ENCODE results near the gene C1orf159.
A peak's percentile ranks its signal among the peaks of the same experiment; 100 is the strongest.

Gene C1orf159

DNA sequence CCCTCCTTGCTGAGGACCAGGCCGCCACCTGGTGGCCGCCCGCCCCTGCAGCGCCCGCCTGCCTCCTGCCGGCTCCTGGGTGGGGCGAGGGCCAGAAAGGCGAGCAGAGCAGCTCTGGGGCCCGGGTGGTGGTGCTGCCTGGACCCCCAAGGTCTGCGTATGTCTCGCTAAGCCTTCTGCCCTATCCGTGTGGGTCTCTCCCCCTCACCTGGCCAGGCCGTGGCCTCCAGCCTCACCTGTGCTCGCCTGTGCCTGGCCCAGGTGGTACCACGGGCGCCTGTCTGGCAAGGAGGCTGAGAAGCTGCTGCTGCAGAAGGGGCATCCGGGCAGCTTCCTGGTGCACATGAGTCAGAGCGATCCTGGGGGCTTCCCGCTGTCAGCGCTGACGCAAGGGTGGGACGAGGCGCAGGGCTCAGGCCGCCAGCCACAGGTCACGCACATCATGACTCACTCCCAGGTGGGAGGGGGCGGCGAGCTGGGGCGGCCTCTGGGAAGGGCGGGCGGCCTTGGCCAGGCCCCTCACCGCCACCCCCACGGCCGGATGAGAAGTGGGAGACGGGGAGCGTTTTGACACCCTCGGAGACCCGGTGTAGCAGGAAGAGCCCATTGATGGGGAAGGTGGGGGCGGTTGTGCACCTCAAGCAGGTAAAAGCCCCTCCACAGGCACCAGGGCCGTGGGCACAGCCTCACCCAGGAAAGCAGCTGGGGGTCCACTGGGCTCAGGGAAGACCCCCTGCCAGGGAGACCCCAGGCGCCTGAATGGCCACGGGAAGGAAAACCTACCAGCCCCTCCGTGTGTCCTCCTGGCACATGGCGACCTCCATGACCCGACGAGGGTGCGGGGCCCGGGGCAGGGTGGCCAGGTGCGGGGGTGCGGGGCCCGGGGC, 51.7 kb downstream of the C1orf159 start:
- Histone ChIP-seq H3K27me3 (ENCODE audit: control insufficient read depth in 3 of 3, insufficient read depth in 3 of 3, low read depth in 1 of 3, low read length in 3 of 3) (peaks cover 6 to 74% (median 48%) of the 10 kb centered on the region in 3 experiments), H2BK5ac (ENCODE audit: low read length) (peak overlapping the region; percentile 96)

DNA sequence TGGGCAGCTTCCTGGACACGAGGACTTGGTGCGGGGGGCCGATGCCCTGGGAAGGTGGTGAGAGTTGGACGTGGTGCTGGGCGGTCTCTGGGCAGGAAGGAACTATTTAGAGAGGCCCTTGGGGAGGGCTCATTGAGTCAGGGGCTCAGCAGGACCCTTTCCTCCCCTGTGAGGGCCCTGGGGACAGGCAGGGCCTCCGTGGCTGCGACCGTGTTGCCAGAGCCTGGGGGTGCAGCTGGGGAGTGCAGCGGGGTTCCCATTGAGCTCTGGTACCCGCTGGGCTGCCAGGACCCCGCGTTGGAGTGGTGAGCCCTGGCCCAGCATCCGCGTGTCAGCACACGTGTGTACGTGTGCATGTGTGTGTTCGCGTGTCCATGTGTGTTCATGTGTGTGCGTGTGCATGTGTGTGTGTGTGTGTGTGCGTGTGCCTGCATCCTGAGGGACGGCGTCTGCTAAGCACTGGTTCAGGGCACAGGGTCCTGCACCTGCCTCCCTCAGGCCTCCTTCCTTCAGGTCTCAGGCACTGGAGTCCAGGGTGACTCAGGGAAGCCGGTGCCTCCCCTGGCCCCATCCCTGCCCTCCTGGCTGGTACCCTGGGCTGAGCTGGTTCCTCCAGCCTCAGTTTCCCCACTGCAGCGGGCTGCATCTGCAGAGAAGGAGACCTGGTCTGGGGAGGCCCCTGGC, 52.5 kb downstream of the C1orf159 start:
- H2BK12ac ChIP-seq (ENCODE audit: low read length) = peak overlapping the region; percentile 98
- H2BK5ac ChIP-seq (ENCODE audit: low read length) = peak overlapping the region; percentile 96
- peak overlapping the region; percentile 37 for H3K4me2 ChIP-seq (ENCODE audit: insufficient read depth, low read length, poor library complexity, severe bottlenecking)
- H3K23ac ChIP-seq (ENCODE audit: low read depth, low read length, poor library complexity) = peak overlapping the region; percentile 98
- peak overlapping the region; percentile 92 for H3K14ac ChIP-seq (ENCODE audit: low read length)
- no peak for DNase-seq (ENCODE audit: low spot score)
- H3K4ac ChIP-seq (ENCODE audit: low read length) = peak overlapping the region; percentile 26
- peak overlapping the region in 1 of 2 donors; percentile 55 for H3K4me3 ChIP-seq (ENCODE audit: low read length in 2 of 2)
- peaks cover 6 to 76% (median 53%) of the 10 kb centered on the region in 3 experiments for H3K27me3 ChIP-seq (ENCODE audit: control insufficient read depth in 3 of 3, insufficient read depth in 3 of 3, low read depth in 1 of 3, low read length in 3 of 3)
- WGBS, 2 donors (ENCODE audit: extremely low coverage in 2 of 2, insufficient read length in 2 of 2, insufficient replicate concordance in 1 of 2) = no CpG with 5 or more reads among the region's 24 CpGs
- no peaks in the 10 kb centered on the region for H3K9me3 ChIP-seq (replicated peaks in 1 of 2; ENCODE audit: control insufficient read depth in 2 of 2, insufficient read depth in 1 of 2, low read depth in 1 of 2, low read length in 2 of 2)
- H3K9ac ChIP-seq (ENCODE audit: low read depth, low read length, poor library complexity) = peak overlapping the region; percentile 74
- no peak overlapping the region for H2BK120ac ChIP-seq (ENCODE audit: low read depth, low read length)
- H2AK5ac ChIP-seq (ENCODE audit: low read depth, low read length) = peak overlapping the region; percentile 96
- H2AFZ ChIP-seq (ENCODE audit: low read length) = no peak overlapping the region
- H4K8ac ChIP-seq (ENCODE audit: low read depth, low read length) = no peak overlapping the region
- no peaks in the 10 kb centered on the region for H3K79me1 ChIP-seq (ENCODE audit: low read depth, low read length)
- H3K36me3 ChIP-seq (replicated peaks in 1 of 2; ENCODE audit: control insufficient read depth in 2 of 2, insufficient read depth in 2 of 2, low read length in 2 of 2) = no peaks in the 10 kb centered on the region
- H3K27ac ChIP-seq (replicated peaks; ENCODE audit: low read length) = peak overlapping the region; percentile 2
- no peak overlapping the region for H4K91ac ChIP-seq (ENCODE audit: low read depth, low read length, poor library complexity)
- peaks cover 28 to 31% of the 10 kb centered on the region in 2 donors for H3K4me1 ChIP-seq (ENCODE audit: control insufficient read depth in 2 of 2, insufficient read depth in 1 of 2, low read depth in 1 of 2, low read length in 2 of 2)
- peak overlapping the region; percentile 79 for H2BK15ac ChIP-seq (ENCODE audit: low read length)
- peak overlapping the region; percentile 74 for H3K18ac ChIP-seq (ENCODE audit: low read length)

More for the DNA sequence above, 51.7 kb downstream of the C1orf159 start:
- Histone ChIP-seq H3K36me3 (replicated peaks in 1 of 2; ENCODE audit: control insufficient read depth in 2 of 2, insufficient read depth in 2 of 2, low read length in 2 of 2) (no peaks in the 10 kb centered on the region), H3K9me3 (replicated peaks in 1 of 2; ENCODE audit: control insufficient read depth in 2 of 2, insufficient read depth in 1 of 2, low read depth in 1 of 2, low read length in 2 of 2) (no peaks in the 10 kb centered on the region), H4K8ac (ENCODE audit: low read depth, low read length) (no peak overlapping the region), H2BK12ac (ENCODE audit: low read length) (peak overlapping the region; percentile 14), H3K14ac (ENCODE audit: low read length) (peak overlapping the region; percentile 71), H2BK15ac (ENCODE audit: low read length) (peak overlapping the region; percentile 21), H2AK5ac (ENCODE audit: low read depth, low read length) (peak overlapping the region; percentile 96), H3K18ac (ENCODE audit: low read length) (peak overlapping the region; percentile 89), H2AFZ (ENCODE audit: low read length) (peak overlapping the region; percentile 8), H3K79me1 (ENCODE audit: low read depth, low read length) (no peaks in the 10 kb centered on the region), H3K4ac (ENCODE audit: low read length) (peak overlapping the region; percentile 76), H4K91ac (ENCODE audit: low read depth, low read length, poor library complexity) (no peak overlapping the region), H3K4me3 (ENCODE audit: low read length in 2 of 2) (peak overlapping the region in 1 of 2 donors; percentile 23), H3K4me1 (ENCODE audit: control insufficient read depth in 2 of 2, insufficient read depth in 1 of 2, low read depth in 1 of 2, low read length in 2 of 2) (peaks cover 23 to 24% of the 10 kb centered on the region in 2 donors), H3K23ac (ENCODE audit: low read depth, low read length, poor library complexity) (peak overlapping the region; percentile 98), H3K9ac (ENCODE audit: low read depth, low read length, poor library complexity) (no peak overlapping the region), H3K27ac (replicated peaks; ENCODE audit: low read length) (no peak overlapping the region), H2BK120ac (ENCODE audit: low read depth, low read length) (peak overlapping the region; percentile 54), H3K4me2 (ENCODE audit: insufficient read depth, low read length, poor library complexity, severe bottlenecking) (peak overlapping the region; percentile 37)
- DNase-seq (ENCODE audit: low spot score) = no peak
- no CpG with 5 or more reads among the region's 50 CpGs for WGBS, 2 donors (ENCODE audit: extremely low coverage in 2 of 2, insufficient read length in 2 of 2, insufficient replicate concordance in 1 of 2)

DNA sequence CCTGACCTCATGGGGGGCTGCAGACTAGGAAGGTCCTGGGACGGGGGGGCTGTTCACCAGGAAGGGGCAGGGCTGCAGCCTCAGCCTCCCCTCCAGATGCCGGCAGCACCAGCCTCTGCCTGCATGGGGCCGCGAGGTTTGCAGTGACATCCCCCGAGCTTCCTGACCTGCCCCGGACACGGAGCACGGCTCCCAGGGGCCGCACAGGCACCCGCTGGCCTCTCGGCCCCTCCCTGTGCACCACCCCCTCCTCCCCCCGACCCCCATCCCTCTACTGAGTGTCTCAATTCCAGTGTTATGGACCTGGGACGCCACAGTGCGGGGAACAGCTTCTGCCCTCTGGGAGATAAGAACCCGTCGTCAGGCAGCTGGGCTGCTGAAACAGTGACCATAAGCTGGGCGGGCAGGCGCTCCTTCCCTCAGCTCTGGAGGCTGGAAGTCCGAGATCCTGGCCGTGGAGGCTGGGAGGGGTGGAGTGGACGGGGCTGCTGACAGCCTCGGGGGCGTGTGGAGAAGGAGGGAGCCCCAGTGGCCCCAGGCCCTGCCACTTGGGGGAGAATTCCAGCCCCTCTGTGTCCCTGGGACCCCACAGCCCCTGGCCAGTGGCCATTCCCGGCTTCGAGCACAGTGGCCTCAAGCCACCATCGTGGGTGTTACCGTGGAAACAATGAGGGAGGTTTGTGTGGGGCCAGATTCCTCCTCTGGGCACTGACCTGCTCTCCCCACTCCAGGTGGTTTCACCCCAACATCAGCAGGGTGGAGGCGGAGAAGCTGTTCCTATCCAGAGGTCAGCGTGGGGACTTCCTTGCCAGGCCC, 53.3 kb downstream of the C1orf159 start:
- peak overlapping the region; percentile 79 for H2BK15ac ChIP-seq (ENCODE audit: low read length)
- H3K27me3 ChIP-seq (ENCODE audit: control insufficient read depth in 3 of 3, insufficient read depth in 3 of 3, low read depth in 1 of 3, low read length in 3 of 3) = peaks cover 4 to 67% (median 48%) of the 10 kb centered on the region in 3 experiments
- H2BK5ac ChIP-seq (ENCODE audit: low read length) = peak overlapping the region; percentile 39
- H2AFZ ChIP-seq (ENCODE audit: low read length) = peak overlapping the region; percentile 61
- no peak overlapping the region for H2BK120ac ChIP-seq (ENCODE audit: low read depth, low read length)
- H3K79me1 ChIP-seq (ENCODE audit: low read depth, low read length) = no peaks in the 10 kb centered on the region
- H3K18ac ChIP-seq (ENCODE audit: low read length) = peak overlapping the region; percentile 89
- no CpG with 5 or more reads among the region's 29 CpGs for WGBS, 2 donors (ENCODE audit: extremely low coverage in 2 of 2, insufficient read length in 2 of 2, insufficient replicate concordance in 1 of 2)
- H3K4me1 ChIP-seq (ENCODE audit: control insufficient read depth in 2 of 2, insufficient read depth in 1 of 2, low read depth in 1 of 2, low read length in 2 of 2) = peaks cover 31 to 36% of the 10 kb centered on the region in 2 donors
- no peaks in the 10 kb centered on the region for H3K36me3 ChIP-seq (replicated peaks in 1 of 2; ENCODE audit: control insufficient read depth in 2 of 2, insufficient read depth in 2 of 2, low read length in 2 of 2)
- H3K4ac ChIP-seq (ENCODE audit: low read length) = peak overlapping the region; percentile 19
- no peak overlapping the region for H3K27ac ChIP-seq (replicated peaks; ENCODE audit: low read length)
- peak overlapping the region; percentile 64 for H4K91ac ChIP-seq (ENCODE audit: low read depth, low read length, poor library complexity)
- H3K4me2 ChIP-seq (ENCODE audit: insufficient read depth, low read length, poor library complexity, severe bottlenecking) = no peak overlapping the region
- no peak for DNase-seq (ENCODE audit: low spot score)
- H3K4me3 ChIP-seq (ENCODE audit: low read length in 2 of 2) = no peak overlapping the region
- H3K9ac ChIP-seq (ENCODE audit: low read depth, low read length, poor library complexity) = no peak overlapping the region
- H4K8ac ChIP-seq (ENCODE audit: low read depth, low read length) = no peak overlapping the region
- H3K14ac ChIP-seq (ENCODE audit: low read length) = peak overlapping the region; percentile 49
- H3K23ac ChIP-seq (ENCODE audit: low read depth, low read length, poor library complexity) = peak overlapping the region; percentile 61
- H3K9me3 ChIP-seq (replicated peaks in 1 of 2; ENCODE audit: control insufficient read depth in 2 of 2, insufficient read depth in 1 of 2, low read depth in 1 of 2, low read length in 2 of 2) = no peaks in the 10 kb centered on the region
- H2AK5ac ChIP-seq (ENCODE audit: low read depth, low read length) = peak overlapping the region; percentile 96
- peak overlapping the region; percentile 77 for H2BK12ac ChIP-seq (ENCODE audit: low read length)
